GM19397 (cell line): ENCODE data around the gene SVIL.
"Not testable (repeated sequence)": the region's sequence is repeated elsewhere in the genome, so short reads cannot be mapped to it uniquely, and the experiment has no call there.

Source experiments
- ATAC-seq: cut with Tn5 transposase; IDR thresholded peaks from one replicate; pipeline ENCODE4 v1.9.1; 2021; ENCODE audit warnings: mild to moderate bottlenecking, moderate library complexity; ENCODE audit not compliant: unreplicated experiment

The SVIL gene

GRCh38 chr10:29607576-29607975, 27.2 kb downstream of the SVIL start:
- ATAC-seq = no peak

DNA sequence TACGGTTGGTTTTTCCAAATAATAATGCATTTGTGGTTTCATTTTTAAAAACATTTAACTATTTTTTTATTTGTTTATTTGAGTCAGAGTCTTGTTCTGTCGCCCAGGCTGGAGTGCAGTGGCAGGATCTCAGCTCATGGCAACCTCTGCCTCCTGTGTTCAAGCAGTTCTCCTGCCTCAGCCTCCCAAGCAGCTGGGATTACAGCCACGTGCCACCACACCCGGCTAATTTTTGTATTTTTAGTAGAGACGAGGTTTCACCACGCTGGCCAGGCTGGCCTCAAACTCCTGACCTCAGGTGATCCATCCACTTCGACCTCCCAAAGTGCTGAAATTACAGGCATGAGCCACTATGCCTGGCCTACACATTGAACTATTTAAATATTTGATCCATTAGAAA, 28.1 kb downstream of the SVIL start:
- ATAC-seq = not testable (repeated sequence)

DNA sequence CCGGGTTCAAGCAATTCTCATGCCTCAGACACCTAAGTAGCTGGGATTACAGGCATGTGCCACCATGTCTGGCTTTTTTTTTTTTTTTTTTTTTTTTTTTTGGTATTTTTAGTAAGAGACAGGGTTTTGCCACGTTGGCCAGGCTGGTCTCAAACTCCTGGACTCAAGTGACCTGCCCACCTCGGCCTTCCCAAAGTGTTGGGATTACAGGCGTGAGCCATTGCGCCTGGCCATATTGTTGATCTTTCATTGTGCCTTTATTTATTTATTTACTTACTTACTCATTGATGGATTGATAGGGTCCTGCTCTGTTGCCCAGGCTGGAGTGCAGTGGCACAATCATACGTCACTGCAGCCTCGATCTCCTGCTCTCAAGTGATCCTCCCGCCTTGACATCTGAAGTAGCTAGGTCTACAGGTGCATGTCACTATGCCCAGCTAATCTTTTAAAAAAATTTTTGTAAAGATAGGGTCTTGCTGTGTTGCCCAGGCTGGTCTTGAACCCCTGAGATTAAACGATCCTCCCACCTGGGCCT, 30.4 kb downstream of the SVIL start:
- ATAC-seq = no peak

DNA sequence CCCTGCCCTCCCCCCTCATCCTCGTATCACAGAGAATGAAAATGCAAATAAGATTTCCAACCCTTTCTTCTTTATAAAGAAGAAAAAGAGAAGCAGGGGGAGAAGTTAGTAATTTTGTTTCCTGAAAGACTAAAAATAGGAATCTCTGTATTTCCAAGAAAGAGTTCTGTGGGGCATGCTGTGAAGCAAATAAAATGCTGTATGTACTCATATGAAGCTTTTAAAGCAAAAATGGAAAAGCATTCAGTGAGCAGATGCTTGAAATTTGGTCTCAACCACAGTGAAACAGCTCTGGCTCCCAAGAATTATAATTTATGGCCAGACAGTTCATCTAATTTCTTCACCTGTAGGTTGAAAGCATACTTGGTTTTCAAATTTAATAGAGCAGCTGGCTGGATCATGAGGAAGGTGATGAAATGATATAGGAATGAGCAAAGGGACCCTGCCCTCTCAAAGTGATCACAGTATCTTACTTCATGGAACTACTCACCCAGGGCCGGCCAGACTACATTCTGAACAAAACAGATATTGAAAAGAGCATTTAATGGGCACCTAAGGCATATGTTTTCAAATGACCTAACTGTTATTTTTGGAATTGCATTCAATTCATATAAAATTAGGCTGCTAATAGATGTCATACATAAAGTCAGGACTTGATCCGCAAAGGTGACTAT, 31.4 kb downstream of the SVIL start:
- ATAC-seq = no peak

DNA sequence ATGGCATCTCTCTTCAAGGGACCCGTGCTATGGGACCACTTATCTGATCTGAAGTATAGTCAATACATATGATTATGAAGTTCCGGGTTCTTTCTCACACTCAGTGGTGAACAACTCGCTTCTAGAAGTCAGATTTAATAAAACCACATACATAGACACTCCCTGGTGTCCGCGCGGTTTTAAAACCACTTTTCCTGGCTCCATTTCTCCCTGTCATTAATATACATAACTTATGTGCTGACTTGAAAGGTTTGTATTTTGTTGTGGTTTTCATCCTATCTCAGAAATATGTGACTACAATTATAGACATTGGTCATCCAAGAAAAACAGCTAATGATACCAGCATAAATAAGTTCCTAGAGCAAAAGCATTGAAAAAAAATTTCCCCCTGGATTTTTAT, 34.0 kb downstream of the SVIL start:
- no peak for ATAC-seq

DNA sequence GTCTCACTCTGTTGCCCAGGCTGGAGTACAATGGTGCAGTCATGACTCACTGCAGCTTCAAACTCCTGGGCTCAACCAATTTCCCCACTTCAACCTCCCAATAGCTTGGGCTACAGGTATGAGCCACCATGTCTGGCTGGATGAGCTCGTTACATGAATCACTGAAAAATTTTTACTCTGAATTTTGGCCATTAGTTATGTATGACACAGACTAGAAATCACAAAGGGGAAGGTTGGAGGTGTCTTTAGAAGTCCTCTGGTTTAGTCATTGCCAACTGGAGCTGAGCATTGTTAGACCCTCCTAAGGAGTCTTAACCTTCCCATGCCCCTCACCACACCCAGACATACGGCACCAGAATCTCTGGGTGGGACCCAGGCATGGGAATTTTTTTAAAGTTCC, 34.7 kb downstream of the SVIL start:
- no peak for ATAC-seq

DNA sequence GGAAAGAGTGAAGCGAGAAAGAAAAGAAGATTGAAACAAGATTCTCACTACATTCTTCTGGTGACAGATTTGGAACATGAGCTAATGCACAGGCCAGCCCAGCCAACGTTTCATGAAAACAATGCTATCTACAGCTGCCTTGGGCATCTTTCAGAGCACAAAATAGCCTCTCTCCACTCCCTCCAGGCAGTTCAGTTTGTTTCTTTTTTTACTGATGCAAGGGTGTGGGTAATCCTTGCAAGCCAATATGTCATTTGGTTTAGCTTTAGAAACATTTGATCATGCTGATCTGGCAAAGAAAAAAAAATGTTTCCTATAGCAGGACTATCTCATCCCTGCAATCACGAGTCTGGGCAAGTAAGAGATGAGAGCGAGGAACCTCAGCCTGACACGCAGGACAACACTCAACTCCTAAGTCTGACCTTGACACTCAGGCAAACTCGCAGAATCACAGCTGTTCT, 35.9 kb downstream of the SVIL start:
- ATAC-seq = no peak

DNA sequence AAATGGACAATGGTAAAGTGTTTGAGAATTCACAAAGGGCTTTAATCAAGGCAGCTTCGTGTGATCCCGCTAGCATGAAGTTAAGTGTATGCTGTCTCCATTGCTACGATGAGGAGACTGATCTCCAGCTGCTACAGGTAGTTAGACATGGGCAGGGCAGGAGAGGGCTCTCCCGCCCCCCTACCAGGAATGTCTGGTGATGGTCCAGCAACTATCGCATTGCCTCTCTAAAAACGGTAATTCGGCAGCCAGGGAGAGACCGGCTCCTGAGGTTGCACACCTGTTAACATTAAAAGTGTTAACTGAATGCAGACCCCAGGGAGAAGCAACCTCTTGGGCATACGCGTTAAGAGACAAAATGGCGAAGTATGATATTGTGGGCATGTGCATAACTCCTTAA, 37.9 kb downstream of the SVIL start:
- no peak for ATAC-seq

DNA sequence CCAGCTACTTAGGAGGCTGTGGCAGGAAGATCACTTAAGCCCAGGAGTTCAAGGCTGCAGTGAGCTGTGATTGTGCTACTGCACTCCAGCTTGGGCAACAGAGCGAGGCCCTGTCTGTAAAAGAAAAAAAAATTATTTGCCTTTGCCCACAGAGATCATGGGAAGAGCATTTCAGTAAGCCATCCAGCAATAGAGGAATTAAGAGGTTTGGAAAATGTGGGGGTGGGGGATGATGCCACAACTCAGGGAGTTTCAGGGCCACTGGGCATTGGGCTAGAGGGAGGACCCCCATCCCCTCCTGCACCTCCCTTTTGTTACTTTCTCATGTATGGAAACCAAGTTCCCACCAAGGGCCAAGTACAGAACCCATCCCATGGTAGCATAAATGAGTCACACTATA, 38.4 kb downstream of the SVIL start:
- no peak for ATAC-seq

DNA sequence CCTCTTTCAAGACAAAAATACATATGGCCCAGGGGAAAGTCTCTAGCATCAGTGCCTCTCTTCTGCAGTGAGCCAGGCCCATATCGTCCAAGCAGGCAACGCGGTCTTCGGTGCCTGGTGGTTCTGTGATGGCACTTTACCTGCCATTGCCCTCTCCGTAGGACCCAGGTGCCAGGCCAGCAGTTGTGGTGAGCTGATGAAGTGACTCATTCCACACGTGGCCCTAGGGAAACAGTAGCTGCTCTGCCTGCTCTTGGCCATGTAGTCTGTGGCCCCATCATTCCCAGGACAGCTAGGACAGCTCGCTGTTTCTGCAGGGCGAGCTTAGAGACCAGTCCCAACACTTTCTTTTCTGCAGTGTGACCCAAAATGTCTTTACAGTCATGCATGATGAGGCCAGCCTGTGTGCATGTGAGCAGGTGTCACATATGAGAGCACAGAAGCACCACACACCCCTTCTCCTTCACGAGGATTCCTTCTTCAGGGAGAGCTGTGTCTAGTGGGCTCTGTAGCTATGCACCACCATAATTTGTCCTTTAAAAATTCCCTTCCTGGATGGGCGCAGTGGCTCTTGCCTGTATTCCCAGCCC, 39.0 kb downstream of the SVIL start:
- ATAC-seq = no peak

- ATAC-seq = no peak
Measured at GRCh38 chr10:29595146-29595545, 39.6 kb downstream of the SVIL start.

DNA sequence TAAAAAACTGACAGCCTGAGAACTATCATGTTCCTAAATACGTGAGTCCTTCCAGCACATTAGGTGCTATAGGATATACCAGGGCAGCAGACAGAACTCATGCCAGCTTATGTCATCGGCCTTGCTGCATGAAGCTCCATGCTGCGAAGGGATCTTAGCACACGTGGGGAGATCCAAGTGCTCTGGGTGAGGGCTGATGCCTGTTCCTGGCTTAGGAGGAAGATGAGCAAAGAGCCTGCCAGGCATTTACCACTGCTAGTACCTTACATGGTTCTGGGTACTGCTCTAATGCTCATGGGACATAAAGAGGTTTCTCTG, 43.2 kb downstream of the SVIL start:
- ATAC-seq = no peak

DNA sequence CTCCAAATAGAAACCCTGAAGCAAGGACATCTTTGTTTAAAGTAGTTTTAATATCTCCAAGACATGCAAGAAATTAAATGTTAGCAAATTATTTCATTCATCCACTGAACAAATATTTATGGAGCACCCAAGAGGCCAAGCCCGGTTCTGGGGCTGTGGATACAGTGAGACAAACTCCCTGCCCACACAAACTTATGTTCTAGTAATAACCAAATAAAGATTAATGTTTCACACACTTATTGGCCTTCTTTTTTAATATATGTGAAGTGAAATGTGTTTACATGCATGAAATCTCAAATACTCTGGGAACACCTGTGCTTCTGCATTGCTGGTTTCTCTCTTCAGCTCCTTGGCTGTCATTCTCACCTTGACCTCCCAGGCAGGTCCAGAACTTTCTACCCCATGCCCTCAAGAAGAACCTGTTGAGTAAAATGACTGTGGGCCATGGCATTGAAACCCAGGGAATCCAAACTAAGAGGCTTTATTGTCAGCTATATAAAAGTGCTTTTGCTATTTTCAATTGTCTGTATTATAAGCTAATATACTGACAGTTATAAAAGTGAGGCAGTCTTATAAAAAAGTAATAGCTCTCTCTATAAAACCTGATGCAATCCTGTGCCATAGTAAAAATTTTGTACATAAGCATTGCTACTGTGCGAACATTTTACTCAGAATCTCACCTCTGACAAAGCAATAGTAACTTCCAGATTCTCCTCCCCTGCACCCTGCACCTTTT, 43.7 kb downstream of the SVIL start:
- no peak for ATAC-seq

GRCh38 chr10:29588629-29589421, 45.9 kb downstream of the SVIL start:
- ATAC-seq = no peak

- ATAC-seq = not testable (repeated sequence)
Measured at GRCh38 chr10:29587750-29588628, 46.8 kb downstream of the SVIL start.

DNA sequence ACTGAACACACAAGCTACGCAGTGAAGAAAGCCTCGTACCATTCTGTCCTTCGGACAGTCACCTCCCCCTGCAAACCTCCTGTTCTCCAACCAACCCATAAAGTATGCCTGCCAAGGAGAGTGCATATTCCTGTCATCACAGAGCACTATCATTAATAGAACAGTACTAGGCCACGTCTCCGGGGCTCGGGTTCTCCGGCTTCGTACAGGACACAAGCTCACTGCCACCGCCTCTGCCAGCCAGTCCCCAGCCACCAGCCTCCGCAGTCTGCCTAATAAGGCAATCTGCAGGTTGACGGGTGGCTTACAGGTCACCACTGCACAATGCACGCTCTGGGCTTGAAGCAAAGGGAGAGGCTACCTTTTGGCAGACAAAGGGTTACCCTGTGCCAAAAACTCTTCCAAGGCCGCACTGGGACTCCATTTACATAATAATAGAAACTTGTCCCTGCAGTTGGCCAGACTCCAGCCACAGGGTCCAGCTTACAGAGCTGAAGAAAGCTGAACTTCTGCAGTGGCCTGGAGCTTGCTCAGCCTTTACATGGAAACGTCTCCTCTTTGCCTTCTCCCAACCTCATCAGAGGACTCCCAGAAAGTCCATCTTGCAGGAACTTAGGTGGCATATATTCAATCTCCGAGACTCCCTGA, 47.5 kb downstream of the SVIL start:
- not testable (repeated sequence) for ATAC-seq

GRCh38 chr10:29586509-29586908, 48.3 kb downstream of the SVIL start:
- no peak for ATAC-seq

- ATAC-seq = no peak
Measured at GRCh38 chr10:29585488-29585976, 49.2 kb downstream of the SVIL start.

GRCh38 chr10:29584436-29584835, 50.3 kb downstream of the SVIL start:
- no peak for ATAC-seq

DNA sequence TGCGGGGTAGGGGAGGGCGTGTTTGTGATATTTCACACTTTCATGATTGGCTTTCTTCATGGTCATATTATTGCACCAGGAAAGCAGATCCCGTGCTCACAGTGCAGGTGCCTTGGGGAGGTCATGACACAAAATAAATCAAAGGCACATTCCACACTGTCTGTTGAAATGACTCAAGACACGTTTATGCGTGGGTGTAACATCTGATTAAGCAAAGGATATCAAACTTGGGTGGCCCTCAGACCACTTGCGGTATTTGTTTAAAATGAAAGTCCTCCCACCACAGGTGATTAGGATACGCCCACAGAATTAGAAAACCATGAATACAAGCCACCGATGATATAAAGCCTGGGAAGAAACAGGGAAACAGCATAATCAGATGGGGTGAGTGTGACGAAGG, 51.1 kb downstream of the SVIL start:
- ATAC-seq = no peak
